GM19099 (cell line): ENCODE data around the gene LANCL1.

Experiments used
- POLR2A ChIP-seq: IDR thresholded peaks from 3 replicates; pipeline ENCODE4 v1.6.1; 2011; ENCODE audit warnings: low read depth; ENCODE audit not compliant: insufficient read length; ENCODE audit errors: extremely low read depth

The LANCL1 gene

DNA sequence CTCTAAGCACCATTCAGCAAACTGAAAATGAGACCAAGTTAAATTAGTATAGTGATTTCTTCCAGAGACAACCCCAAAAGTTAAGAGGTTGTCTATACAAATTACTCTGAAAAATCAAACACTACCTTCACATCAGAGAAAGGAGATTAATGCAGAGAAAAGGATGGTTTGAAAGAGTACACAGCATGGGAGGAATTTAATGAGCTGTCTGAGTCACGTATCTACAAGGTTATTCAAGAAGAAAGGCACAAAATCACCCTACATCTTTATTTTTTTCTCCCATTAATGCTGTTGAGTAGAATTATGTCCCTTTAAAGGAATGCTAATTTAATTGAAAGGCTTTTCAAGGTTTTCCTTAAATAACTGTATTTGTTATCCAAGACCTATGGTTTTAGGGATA lies 41.1 kb downstream of the LANCL1 start:
- TF ChIP-seq POLR2A, result no peak

DNA sequence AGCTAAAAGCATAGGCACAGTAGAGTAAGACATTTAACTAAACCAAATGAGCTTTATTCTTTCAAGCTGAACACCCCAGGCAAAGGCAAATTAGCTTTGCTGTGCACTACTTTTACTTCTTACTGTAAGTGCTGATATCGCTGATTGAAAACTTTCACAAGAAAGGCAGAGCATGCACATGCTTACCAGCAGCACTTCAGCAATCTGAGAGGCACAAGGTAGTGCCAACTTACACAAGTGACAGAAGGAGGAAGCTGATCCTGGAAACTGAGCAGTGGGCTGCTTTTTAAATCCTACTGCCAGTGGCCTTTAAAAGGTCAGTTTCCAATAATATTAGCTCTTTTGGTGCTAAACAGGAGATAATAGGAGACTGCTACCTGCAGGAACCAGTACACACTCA lies 43.9 kb downstream of the LANCL1 start:
- no peak for TF ChIP-seq POLR2A

DNA sequence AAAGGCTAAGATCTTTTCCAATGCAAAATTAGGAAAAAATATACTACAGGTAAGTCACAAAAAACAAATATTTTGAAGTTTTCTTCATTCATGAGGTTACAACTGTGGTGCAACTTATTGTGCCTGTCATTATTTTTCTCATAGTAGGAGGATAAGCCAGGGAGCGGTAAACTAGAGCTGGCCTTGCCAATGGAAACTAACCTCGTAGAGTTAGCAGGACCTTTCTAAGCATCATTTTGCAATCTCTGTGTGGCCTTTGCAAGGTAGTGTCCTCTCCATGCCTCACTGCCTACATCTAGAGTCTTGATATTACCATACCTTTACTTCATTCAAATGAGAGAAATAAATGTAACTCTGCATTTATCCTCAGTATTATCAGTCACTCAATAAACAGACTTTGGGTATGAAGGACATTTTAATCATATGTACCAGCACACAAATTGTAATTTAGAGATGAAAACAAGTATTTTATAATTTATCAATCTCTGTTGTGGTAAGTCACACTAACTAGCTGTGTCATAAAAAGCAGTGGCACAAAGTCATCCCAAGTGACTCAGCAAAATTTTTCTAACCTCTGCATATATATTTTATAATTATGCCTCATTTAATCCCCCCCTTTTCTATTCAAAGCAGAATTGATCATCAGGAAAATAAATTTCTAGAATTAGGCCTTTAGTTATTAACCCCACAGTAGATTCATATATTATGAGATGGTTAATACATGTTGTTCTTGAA lies 47.0 kb downstream of the LANCL1 start:
- no peak for TF ChIP-seq POLR2A

DNA sequence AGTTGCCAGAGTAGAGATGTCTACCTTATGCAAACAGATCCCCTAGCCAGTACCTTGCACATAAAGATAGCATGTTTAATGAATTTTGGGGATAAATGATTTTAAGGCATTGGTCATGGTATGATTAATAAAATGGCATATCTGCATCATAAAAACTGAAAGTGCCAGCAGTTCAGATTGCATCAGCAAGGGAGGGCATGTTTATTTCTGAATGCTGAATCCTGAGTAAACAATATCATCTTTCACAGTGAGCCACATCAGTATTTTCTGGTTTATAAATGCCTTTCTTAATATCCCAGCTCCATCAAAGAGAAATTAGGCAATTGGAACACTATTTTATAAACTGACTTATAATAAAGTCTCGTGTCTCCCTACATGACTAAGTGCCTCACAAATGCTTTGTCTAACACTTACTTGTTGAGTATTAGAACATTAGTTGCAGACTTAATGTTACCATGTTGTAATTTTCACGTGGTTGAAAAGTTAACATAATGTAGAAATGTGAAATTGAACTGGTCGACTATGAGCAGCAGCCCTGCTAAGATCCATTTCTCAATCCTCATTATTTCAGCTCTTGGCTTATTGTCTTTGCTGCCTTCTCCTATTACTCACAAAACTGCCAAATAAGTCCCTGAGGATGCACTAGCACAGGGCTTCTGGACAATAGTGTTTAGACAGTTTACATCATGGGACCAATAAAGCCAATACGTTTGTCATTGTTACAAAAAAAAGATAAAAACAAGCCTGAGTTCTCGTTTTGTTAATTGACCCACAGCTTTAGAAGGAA lies 48.0 kb downstream of the LANCL1 start:
- TF ChIP-seq POLR2A, result no peak

DNA sequence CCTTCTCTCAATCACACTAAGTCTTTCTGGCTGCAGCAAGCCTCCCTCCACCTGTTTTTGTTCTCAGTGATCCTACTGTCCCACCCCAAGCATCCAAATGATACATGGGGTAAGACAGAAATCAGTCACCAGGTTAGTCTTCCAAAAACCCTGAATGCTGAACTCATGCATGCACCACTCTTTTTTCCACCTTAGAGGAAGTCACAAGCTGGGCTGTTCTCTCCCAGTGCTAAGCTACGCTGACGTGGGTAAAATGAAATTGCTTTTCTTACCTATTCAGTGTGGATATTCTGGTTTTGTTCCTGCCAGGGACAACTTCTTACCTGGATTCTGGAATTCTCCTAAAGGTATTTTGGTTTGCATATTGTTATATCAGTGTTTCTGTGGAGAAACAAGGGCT lies 54.2 kb downstream of the LANCL1 start:
- TF ChIP-seq POLR2A, result no peak

DNA sequence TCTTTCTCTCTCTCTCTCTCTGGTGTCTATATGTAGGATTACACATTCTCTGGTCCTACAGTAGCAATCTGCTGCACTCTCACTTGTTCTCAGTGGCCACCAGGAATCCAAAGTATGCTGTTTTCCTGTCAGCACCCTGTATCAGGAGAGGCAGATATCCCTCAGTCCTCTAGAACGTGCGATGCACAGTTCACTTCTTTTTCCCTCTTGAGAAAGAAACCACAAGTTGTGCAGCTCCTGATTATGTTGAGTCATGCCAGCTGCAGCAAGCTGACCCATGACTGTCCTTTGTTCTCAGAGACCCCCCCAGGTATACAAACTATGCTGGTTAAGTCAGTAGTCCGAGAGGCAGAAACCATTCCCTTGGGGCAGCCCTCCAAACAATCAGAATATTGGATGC lies 54.6 kb downstream of the LANCL1 start:
- no peak for TF ChIP-seq POLR2A

DNA sequence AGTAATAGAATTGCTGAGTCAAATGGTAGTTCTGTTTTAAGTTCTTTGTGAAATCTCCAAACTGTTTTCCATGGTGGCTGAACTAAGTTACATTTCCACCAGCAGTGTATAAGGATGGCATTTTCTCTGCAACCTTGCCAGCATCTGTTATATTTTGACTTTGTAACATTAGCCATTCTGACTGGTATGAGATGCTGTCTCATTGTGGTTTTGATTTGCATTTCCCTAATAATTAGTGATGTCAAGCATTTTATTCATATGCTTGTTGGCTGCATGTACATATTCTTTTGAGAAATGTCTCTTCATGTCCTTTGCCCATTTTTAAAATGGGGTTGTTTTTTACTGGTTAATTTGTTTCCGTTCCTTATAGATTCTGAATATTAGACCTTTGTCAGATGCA lies 63.9 kb downstream of the LANCL1 start:
- no peak for TF ChIP-seq POLR2A

DNA sequence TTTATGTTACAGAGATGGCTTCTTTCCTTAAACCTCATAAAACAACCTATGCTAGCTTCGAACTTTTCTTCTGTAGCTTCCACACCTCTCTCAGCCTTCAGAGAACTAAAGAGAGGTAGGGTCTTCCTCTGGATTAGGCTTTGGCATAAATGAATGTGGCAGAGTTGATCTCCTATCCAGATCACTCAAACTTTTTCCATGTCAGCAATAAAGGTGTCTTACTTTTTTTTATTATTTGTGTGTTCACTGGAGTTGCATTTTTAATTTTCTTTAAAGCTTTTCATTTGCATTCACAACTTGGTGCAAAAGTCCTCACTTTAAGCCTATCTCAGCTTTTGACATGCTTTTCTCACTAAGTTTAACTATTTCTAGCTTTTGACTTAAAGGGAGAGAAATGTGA lies 66.0 kb downstream of the LANCL1 start:
- no peak for TF ChIP-seq POLR2A

DNA sequence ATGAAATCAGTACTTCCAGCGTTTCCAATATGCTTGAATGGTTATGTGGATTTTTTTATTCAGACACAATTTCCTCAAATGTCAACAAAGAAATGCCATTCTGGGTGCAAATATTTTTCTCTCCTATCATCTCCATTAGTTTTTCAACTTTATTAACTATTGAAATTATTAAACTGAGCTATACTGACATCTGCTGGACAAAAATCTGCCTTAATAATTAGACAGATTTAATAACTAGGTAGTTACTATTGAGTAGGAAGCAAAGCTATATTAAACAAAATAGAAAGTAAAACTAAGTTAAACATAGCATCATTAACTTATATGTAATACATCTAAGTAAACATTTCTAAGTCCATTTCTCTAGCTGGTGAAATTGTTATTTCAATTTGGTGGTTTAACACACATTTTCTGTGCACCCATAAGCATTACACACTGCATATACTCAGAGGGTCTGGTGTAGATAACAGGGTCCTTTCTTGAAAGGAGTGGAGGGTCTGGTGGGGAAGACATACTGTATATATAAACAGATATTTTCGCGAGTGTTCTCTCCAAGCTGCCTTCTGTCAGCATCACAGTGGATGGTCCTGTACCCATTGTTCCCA lies 77.0 kb downstream of the LANCL1 start:
- TF ChIP-seq POLR2A, result no peak

DNA sequence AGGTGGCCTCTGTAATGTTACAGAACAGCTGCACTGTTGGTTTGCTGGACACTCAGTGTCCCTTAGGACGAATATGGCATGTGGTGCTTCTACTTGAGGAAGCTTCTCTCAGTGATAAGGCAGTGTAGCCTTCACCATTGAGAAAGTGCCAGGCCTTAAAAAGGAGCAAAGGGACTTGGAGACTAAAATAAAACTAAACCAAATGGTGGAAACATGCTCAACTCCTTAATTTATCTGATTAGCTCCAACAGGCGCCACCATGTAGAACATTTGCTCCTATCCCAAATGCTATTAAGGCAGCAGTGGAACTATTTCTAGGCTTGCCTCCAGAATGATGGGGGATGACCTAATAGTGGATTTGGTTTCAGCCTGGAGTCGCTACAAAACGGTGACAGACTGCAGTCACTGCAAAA lies 84.1 kb downstream of the LANCL1 start:
- no peak for TF ChIP-seq POLR2A

DNA sequence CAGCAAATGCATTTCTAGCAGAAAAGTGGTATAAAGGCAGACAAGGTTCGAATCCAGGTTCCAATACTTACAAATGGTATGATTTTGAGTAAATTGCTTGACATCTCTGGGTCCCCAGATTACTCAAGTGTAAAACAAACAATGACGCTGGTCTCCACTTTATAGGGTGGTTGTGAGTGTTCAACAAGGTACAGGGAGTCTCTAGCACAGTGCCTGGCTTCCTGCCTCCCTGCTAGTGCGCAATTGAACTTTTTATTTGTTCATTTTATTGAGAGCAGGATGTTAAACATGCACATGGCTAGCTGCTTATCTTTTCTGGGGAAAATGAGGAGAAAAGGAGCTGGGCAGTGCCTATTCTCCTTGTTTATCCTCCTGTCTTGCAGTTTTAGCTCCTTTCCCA lies 86.7 kb downstream of the LANCL1 start:
- no peak for TF ChIP-seq POLR2A

DNA sequence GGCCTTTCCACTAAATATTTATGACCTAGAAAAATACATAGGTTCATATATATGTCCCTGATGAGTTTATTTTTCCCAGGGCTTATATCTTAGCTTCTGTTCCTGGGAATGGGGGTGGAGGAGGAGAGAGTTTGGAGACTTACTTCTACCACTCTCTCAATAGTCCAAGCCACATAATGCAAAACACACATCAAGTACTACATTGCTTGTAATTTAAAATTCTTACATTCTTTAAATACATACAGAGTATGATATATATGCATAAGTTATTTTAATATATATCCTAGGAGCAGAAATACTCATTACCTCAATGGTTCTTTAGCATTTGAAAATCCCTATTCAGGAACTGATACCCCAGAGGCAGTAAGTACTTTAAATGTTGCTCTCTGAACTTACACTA lies 88.4 kb downstream of the LANCL1 start:
- TF ChIP-seq POLR2A, result no peak

DNA sequence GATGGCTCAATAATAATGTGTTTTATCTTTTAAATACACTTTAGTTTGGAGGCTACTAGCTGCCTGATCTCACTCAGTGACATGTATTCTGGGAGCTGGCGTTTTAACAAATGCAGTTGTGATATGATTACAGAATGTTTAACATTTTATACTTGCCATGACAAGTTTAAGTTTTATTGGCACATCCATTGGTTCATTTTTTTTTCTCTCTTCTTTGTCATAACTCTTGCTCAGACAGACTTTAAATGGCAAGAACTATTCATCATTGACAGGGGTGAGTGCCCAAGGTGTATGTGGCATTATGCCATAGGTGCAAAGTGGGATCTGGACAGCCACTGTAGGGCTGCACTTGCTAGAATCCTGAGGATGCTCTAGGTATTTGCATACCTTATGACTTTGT lies 89.5 kb downstream of the LANCL1 start:
- no peak for TF ChIP-seq POLR2A
